SK-N-MC (cell line): Measurements from ENCODE around the gene PTPRN2.

Experiments
- DNase-seq: peaks from one replicate; pipeline ENCODE4 v3.0.0-alpha.2; 2011; ENCODE audit warnings: low read depth, low spot score
- H3K27ac ChIP-seq: fragments of 200-600 bp; sonication (generic); 2 replicates; pipeline ENCODE4 v1.5.1; 2016; ENCODE audit warnings: mixed run types
- H3K36me3 ChIP-seq: fragments of 200-600 bp; sonication (generic); 2 replicates; pipeline ENCODE4 v1.6.1; 2017; ENCODE audit warnings: antibody characterized with exemption, low read length, mixed read lengths; ENCODE audit not compliant: insufficient read depth
- H3K4me3 ChIP-seq: fragments of 200-600 bp; sonication (generic); 2 replicates; pipeline ENCODE4 v1.5.1; 2016
- H3K9ac ChIP-seq: fragments of 200-600 bp; sonication (generic); 2 replicates; pipeline ENCODE4 v1.8.0; 2017; ENCODE audit warnings: mixed run types, mixed read lengths; ENCODE audit not compliant: insufficient read length
- H3K9me3 ChIP-seq: fragments of 200-600 bp; sonication (generic); 2 replicates; pipeline ENCODE4 v1.6.1; 2017; ENCODE audit warnings: low read depth, mild to moderate bottlenecking, antibody characterized with exemption, low read length, moderate library complexity, mixed read lengths
- EZH2 ChIP-seq: fragments of 200-600 bp; sonication (generic); IDR thresholded peaks from one replicate; pipeline ENCODE4 v1.6.1; 2017; ENCODE audit warnings: antibody characterized with exemption
- FOXP2 ChIP-seq: optimal IDR thresholded peaks from 2 replicates; pipeline ENCODE3; 2011; ENCODE audit warnings: mild to moderate bottlenecking, moderate library complexity; ENCODE audit not compliant: insufficient read depth; ENCODE audit errors: extremely low read length, control extremely low read depth
- POLR2AphosphoS5 ChIP-seq: IDR thresholded peaks from 2 replicates; pipeline ENCODE4 v1.6.1; 2012; ENCODE audit warnings: mild to moderate bottlenecking, low read depth, low read length, borderline replicate concordance

The PTPRN2 gene

DNA sequence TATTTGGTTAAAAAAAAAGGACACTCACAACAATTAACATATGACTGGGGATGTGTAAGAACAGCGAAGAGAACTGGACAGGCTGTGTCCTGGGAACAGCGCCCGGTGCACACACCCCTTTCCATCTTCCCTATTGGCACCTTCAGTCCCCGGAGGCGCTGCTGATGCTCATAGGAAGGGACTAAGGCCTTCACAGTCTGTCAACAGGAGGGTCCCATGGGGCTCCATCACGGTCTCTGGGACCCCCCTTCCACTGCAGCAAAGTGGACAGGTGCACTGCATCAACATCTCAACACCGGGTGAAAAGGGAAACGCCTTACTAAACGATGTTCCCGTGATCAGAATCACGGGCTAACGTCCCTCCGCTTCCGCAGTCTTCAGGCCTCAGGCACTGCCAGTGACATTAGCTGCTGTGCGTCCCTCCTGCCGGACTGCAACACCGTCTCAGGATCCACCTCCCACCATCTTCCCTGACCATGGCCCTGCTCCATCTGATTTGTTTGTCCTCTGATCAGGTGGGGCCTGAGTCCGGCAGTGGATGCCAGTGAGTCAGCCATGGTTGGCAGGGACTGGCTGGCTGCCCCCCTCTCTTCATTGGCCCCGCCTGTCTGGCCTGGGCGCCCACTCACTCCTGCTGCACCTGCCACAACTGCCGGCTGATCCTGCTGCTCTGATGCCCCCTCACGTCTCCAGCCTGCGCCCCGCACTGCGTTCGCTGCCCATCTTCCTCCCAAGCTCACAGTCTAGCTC is 636.1 kb downstream of the PTPRN2 start:
- H3K9me3 ChIP-seq = no peaks in the 10 kb centered on the region; the same call in 1 of the 2 replicates
- no peak overlapping the region for H3K4me3 ChIP-seq
- TF ChIP-seq POLR2AphosphoS5 = no peak
- TF ChIP-seq FOXP2 = no peak
- no peak for TF ChIP-seq EZH2
- H3K36me3 ChIP-seq = no peaks in the 10 kb centered on the region
- H3K27ac ChIP-seq = no peak overlapping the region
- no peak for DNase-seq
- H3K9ac ChIP-seq = no peak overlapping the region

DNA sequence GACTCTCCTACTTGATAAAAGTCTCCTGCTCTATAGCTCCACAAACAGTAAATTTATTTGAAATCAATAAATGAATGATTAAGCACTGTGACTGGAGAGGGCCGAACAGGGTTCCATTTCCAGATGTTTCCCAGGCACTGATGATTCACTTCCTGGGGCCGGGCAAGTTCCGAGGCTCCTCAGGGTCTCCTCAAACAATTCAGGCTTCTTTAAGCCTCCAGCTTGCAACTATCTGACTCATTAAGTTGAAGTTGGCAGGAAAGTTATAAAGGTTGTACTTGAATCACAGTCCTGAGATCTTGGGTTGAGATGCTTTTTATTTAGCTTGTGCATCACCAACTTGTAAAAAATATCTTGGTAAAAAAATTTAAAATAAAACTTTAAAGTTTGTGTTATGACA is 637.9 kb downstream of the PTPRN2 start:
- Histone ChIP-seq H3K36me3 (no peaks in the 10 kb centered on the region), H3K9ac (no peak overlapping the region), H3K9me3 (no peaks in the 10 kb centered on the region; the same call in 1 of the 2 replicates), H3K4me3 (no peak overlapping the region), H3K27ac (no peak overlapping the region)
- no peak for DNase-seq
- TF ChIP-seq POLR2AphosphoS5 (no peak), FOXP2 (no peak), EZH2 (no peak)

DNA sequence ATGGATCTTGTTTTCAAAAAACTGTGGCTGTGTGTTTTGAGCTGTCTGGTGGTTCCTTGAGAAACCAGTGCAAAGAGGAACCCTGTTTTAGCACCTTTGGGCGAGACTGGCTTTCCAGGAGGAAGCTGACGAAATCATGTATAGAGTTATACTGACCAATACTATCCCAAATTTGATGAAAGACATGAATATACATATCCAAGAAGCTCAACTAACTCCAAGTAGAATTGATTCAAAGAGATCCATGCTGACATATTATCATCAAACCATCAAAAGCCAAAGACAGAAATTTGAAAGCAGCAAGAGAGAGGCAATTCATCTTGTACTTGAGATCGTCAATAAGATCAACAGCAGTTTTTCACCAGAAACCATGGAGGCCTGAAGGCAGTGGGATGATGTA is 640.1 kb downstream of the PTPRN2 start:
- Histone ChIP-seq H3K36me3 (no peaks in the 10 kb centered on the region), H3K9me3 (no peaks in the 10 kb centered on the region; the same call in 1 of the 2 replicates), H3K4me3 (no peak overlapping the region), H3K9ac (no peak overlapping the region), H3K27ac (no peak overlapping the region)
- no peak for DNase-seq
- TF ChIP-seq FOXP2 (no peak), EZH2 (no peak), POLR2AphosphoS5 (no peak)

DNA sequence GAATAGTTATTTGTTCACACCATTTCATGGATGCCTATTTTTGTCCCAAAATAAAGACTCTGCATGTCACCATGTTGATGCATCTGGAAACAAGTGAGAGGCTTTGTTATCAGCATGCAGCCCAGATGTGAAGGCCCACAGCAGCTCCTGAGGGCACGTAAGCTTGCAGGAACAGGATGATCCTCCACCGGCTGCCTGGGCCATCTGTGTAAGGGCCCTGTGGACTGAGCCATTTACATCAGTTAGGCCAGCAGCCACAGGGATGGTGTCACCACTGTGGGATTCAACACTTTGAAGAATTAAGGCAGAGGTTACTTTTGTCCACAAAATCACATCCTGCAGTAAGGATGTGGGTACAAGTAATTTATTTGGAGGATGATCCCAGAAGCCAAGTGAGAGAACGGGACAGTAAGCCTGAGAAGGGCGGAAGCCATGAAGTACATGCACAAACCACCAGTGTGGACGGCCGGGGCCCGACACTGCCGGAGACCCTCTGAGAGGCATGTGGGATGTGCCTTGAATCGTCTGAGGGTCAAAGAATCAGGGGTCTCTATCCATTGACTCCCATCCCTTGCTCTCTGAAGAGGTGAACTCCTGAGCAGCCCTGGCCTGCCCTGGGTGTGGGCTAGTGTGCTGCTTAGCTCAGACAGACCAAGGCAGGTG is 641.1 kb downstream of the PTPRN2 start:
- Histone ChIP-seq H3K9me3 (no peaks in the 10 kb centered on the region; the same call in 1 of the 2 replicates), H3K4me3 (no peak overlapping the region), H3K36me3 (no peaks in the 10 kb centered on the region), H3K9ac (no peak overlapping the region), H3K27ac (no peak overlapping the region)
- no peak for TF ChIP-seq EZH2
- no peak for TF ChIP-seq FOXP2
- no peak for TF ChIP-seq POLR2AphosphoS5
- no peak for DNase-seq

DNA sequence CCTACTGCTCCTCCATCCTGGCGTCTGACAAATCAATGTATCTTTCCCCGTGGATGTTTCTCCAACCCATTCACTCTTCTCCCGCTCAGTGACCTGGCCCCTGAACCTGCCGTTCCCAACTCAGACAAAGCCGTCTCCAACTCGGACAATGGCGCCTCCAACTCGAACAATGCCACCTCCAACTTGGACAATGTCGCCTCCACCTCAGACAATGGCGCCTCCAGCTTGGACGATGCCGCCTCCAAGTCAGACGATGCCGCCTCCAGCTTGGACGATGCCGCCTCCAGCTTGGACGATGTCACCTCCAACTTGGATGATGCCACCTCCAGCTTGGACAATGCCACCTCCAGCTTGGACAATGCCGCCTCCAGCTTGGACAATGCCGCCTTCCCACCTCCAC is 642.2 kb downstream of the PTPRN2 start:
- no peak for DNase-seq
- Histone ChIP-seq H3K9ac (no peak overlapping the region), H3K4me3 (no peak overlapping the region)

DNA sequence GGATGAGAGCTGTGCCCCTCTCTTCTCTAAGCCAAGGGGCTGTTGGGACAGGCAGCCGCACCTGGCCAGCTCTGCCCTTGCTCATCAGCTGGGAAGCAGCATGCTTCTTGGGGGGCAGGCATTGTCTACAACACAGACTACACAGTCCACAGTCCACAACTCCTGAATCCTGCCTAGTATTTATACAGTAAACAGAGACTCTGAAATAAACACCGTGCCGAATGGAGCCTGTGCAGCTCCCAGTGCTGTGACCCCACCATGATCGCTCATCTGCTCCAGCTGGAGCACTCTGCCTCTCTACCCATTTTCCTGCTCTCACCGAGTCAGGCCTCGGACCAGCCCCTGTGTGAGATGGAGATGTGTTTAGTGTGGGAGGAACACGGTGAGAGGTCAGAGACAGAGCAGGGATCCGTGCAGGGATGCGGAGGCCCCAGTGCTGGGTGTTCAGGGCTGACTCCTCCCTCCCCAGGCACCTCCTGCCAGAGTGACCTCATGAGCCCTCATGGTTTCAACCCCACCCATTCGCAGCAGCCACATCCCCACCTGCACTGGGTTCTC is 642.8 kb downstream of the PTPRN2 start:
- no peak overlapping the region for H3K27ac ChIP-seq
- DNase-seq = no peak
- no peaks in the 10 kb centered on the region; the same call in 1 of the 2 replicates for H3K9me3 ChIP-seq

More for the DNA sequence above, 642.2 kb downstream of the PTPRN2 start:
- H3K9me3 ChIP-seq = no peaks in the 10 kb centered on the region; the same call in 1 of the 2 replicates
- no peaks in the 10 kb centered on the region for H3K36me3 ChIP-seq
- no peak overlapping the region for H3K27ac ChIP-seq
- TF ChIP-seq FOXP2 (no peak), EZH2 (no peak), POLR2AphosphoS5 (no peak)

DNA sequence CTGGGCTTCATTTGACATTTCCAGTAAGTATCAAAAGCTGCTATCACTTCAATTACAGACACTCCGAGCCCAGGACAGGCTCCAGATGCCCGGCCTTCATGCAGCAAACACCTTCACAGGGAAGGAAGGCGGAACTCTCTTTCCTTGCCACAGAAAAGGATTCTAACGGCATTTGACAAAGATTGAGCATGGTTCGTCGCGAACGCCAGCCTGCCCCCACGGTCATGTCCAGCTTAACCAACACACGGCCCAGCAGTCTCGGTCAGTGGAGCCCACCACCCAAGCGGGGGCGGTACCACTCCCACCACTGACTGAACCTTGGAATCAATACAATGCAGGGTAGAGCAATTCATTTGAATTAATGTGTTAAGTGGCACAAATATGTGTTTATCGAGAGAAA is 643.6 kb downstream of the PTPRN2 start:
- H3K9ac ChIP-seq = no peak overlapping the region
- no peak for DNase-seq
- TF ChIP-seq POLR2AphosphoS5 = no peak
- H3K9me3 ChIP-seq = no peaks in the 10 kb centered on the region; the same call in 1 of the 2 replicates
- no peak overlapping the region for H3K4me3 ChIP-seq
- no peaks in the 10 kb centered on the region for H3K36me3 ChIP-seq
- H3K27ac ChIP-seq = no peak overlapping the region

More for the DNA sequence above, 642.8 kb downstream of the PTPRN2 start:
- Histone ChIP-seq H3K4me3 (no peak overlapping the region), H3K9ac (no peak overlapping the region), H3K36me3 (no peaks in the 10 kb centered on the region)
- TF ChIP-seq FOXP2 = no peak
- TF ChIP-seq POLR2AphosphoS5 = no peak
- no peak for TF ChIP-seq EZH2

DNA sequence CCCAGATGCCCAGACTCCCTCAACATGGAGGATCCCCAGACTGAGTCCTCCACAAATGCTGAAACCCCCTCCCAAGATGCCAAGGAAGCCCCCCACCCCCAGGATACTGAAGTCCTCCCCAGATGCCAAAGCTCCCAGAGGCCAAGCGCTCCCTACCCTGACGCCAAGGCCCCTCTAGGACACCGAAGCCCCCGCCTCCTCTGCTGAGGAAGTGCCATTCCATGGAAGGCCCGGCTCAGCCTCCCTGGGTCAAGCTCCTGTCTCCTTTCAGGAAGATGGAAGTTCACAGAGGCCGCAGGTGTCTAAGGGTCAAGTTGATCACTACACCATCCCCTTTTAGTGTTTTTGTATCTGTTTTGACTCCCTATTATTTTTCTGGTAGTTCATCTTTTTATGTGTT is 644.1 kb downstream of the PTPRN2 start:
- no peak for DNase-seq
- H3K4me3 ChIP-seq = no peak overlapping the region
- H3K9me3 ChIP-seq = no peaks in the 10 kb centered on the region; the same call in 1 of the 2 replicates
- no peak overlapping the region for H3K27ac ChIP-seq
- no peak overlapping the region for H3K9ac ChIP-seq
- no peak for TF ChIP-seq POLR2AphosphoS5
- TF ChIP-seq EZH2 = no peak
- TF ChIP-seq FOXP2 = no peak
- H3K36me3 ChIP-seq = no peaks in the 10 kb centered on the region

DNA sequence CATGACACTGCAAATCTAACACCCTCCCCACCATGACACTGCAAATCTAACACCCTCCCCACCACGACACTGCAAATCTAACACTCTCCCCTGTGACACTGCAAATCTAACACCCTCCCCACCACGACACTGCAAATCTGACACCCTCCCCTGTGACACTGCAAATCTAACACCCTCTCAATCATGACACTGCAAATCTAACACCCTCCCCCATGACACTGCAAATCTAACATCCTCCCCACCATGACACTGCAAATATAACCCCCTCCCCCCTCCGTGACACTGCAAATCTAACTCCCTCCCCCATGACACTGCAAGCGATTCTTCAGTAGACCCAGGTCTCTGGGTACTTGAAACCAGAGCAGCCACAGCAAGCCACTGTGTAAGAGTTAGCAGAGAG is 646.4 kb downstream of the PTPRN2 start:
- TF ChIP-seq POLR2AphosphoS5 (no peak), EZH2 (no peak), FOXP2 (no peak)
- H3K36me3 ChIP-seq = no peaks in the 10 kb centered on the region
- no peak overlapping the region for H3K9ac ChIP-seq
- no peak for DNase-seq
- H3K27ac ChIP-seq = no peak overlapping the region
- H3K4me3 ChIP-seq = no peak overlapping the region
- H3K9me3 ChIP-seq = no peaks in the 10 kb centered on the region
